Measurements from ENCODE around the gene INHBC. TPM values are rescaled to one million over a fixed set of nuclear protein-coding genes. Genes with fewer than 3 reads are reported as not detected.
"Not testable (repeated sequence)": the region's sequence is repeated elsewhere in the genome, so short reads cannot be mapped to it uniquely, and the experiment has no call there.

INHBC gene
- total RNA-seq, 1 donor from 2014 or later = not detected

GRCh38 chr12:57438400-57438799 is 3.8 kb downstream of the INHBC start:
- H3K27ac Mint-ChIP-seq (ENCODE audit: unreplicated experiment) = no peak overlapping the region
- no peak for DNase-seq (ENCODE audit: low spot score)
- no peaks in the 10 kb centered on the region for H3K36me3 Mint-ChIP-seq (ENCODE audit: low read depth)
- TF ChIP-seq CTCF (IDR thresholded peaks at IDR 0.05) = no peak
- no peaks in the 10 kb centered on the region for H3K9me3 Mint-ChIP-seq (ENCODE audit: low read depth)
- no peak overlapping the region for H3K4me3 Mint-ChIP-seq (ENCODE audit: unreplicated experiment)
- H3K27me3 Mint-ChIP-seq (ENCODE audit: low read depth) = no peaks in the 10 kb centered on the region
- peaks cover 4% of the 10 kb centered on the region for H3K4me1 Mint-ChIP-seq (ENCODE audit: low read depth)

- H3K27me3 Mint-ChIP-seq (ENCODE audit: low read depth) = no peaks in the 10 kb centered on the region
- H3K4me1 Mint-ChIP-seq (ENCODE audit: low read depth) = peaks cover 4% of the 10 kb centered on the region
- H3K9me3 Mint-ChIP-seq (ENCODE audit: low read depth) = no peaks in the 10 kb centered on the region
- TF ChIP-seq CTCF (IDR thresholded peaks at IDR 0.05) = no peak
- no peak for DNase-seq (ENCODE audit: low spot score)
- H3K27ac Mint-ChIP-seq (ENCODE audit: unreplicated experiment) = no peak overlapping the region
- H3K4me3 Mint-ChIP-seq (ENCODE audit: unreplicated experiment) = no peak overlapping the region
- H3K36me3 Mint-ChIP-seq (ENCODE audit: low read depth) = no peaks in the 10 kb centered on the region
These were observed 5.2 kb downstream of the INHBC start for GRCh38 chr12:57439762-57440266.

- H3K36me3 Mint-ChIP-seq (ENCODE audit: low read depth); H3K9me3 Mint-ChIP-seq (ENCODE audit: low read depth); H3K4me1 Mint-ChIP-seq (ENCODE audit: low read depth); DNase-seq (ENCODE audit: low spot score); H3K27me3 Mint-ChIP-seq (ENCODE audit: low read depth); H3K4me3 Mint-ChIP-seq (ENCODE audit: unreplicated experiment); H3K27ac Mint-ChIP-seq (ENCODE audit: unreplicated experiment): not testable (repeated sequence)
These were observed 6.8 kb downstream of the INHBC start for GRCh38 chr12:57441393-57441792.

GRCh38 chr12:57441846-57442427 is 7.4 kb downstream of the INHBC start:
- no peaks in the 10 kb centered on the region for H3K9me3 Mint-ChIP-seq (ENCODE audit: low read depth)
- DNase-seq (ENCODE audit: low spot score) = no peak
- TF ChIP-seq CTCF (IDR thresholded peaks at IDR 0.05) = no peak
- no peaks in the 10 kb centered on the region for H3K27me3 Mint-ChIP-seq (ENCODE audit: low read depth)
- no peaks in the 10 kb centered on the region for H3K36me3 Mint-ChIP-seq (ENCODE audit: low read depth)
- peaks cover 4% of the 10 kb centered on the region for H3K4me1 Mint-ChIP-seq (ENCODE audit: low read depth)
- H3K4me3 Mint-ChIP-seq (ENCODE audit: unreplicated experiment) = no peak overlapping the region
- no peak overlapping the region for H3K27ac Mint-ChIP-seq (ENCODE audit: unreplicated experiment)

GRCh38 chr12:57444337-57444736 is 9.8 kb downstream of the INHBC start:
- not testable (repeated sequence) for H3K27me3 Mint-ChIP-seq (ENCODE audit: low read depth); H3K4me3 Mint-ChIP-seq (ENCODE audit: unreplicated experiment); H3K4me1 Mint-ChIP-seq (ENCODE audit: low read depth); H3K36me3 Mint-ChIP-seq (ENCODE audit: low read depth); H3K27ac Mint-ChIP-seq (ENCODE audit: unreplicated experiment); H3K9me3 Mint-ChIP-seq (ENCODE audit: low read depth)
- peak; percentile 34 for DNase-seq (ENCODE audit: low spot score)

- DNase-seq (ENCODE audit: low spot score) = no peak
- Mint-ChIP-seq H3K9me3 (ENCODE audit: low read depth) (no peaks in the 10 kb centered on the region), H3K4me3 (ENCODE audit: unreplicated experiment) (no peak overlapping the region), H3K27ac (ENCODE audit: unreplicated experiment) (no peak overlapping the region), H3K4me1 (ENCODE audit: low read depth) (peaks cover 3% of the 10 kb centered on the region), H3K27me3 (ENCODE audit: low read depth) (no peaks in the 10 kb centered on the region), H3K36me3 (ENCODE audit: low read depth) (no peaks in the 10 kb centered on the region)
- TF ChIP-seq CTCF (IDR thresholded peaks at IDR 0.05) = no peak
These were observed 10.2 kb downstream of the INHBC start for GRCh38 chr12:57444744-57445143.
